ENCODE measurements around the gene SIRT5.

Gene SIRT5

GRCh38 chr6:13660893-13661292 lies 86.5 kb downstream of the SIRT5 start:
- DNase-seq (ENCODE audit: low read depth in 1 of 2, low spot score in 1 of 2), result no peak
- no peak for TF ChIP-seq GABPA (IDR thresholded peaks at IDR 0.05; ENCODE audit: low read depth)
- TF ChIP-seq REST (IDR thresholded peaks at IDR 0.05; ENCODE audit: insufficient replicate concordance, low read depth), result no peak
- TF ChIP-seq SPI1 (IDR thresholded peaks at IDR 0.05; ENCODE audit: borderline replicate concordance, low read depth), result no peak
- no peak for TF ChIP-seq POLR2AphosphoS5 (IDR thresholded peaks at IDR 0.05; ENCODE audit: low read depth)
- no peak for TF ChIP-seq CTCF (IDR thresholded peaks at IDR 0.05; ENCODE audit: insufficient read depth, low read length)
- Histone ChIP-seq H3K4me3 (replicated peaks; ENCODE audit: insufficient read depth, low read length) (no peak overlapping the region), H3K27me3 (ENCODE audit: insufficient read depth, poor library complexity, severe bottlenecking) (no peaks in the 10 kb centered on the region), H3K27ac (replicated peaks) (no peak overlapping the region)

- DNase-seq (ENCODE audit: low read depth in 1 of 2, low spot score in 1 of 2), result no peak
- Histone ChIP-seq H3K4me3 (replicated peaks; ENCODE audit: insufficient read depth, low read length) (no peak overlapping the region), H3K27me3 (ENCODE audit: insufficient read depth, poor library complexity, severe bottlenecking) (no peaks in the 10 kb centered on the region), H3K27ac (replicated peaks) (no peak overlapping the region)
- TF ChIP-seq REST (IDR thresholded peaks at IDR 0.05; ENCODE audit: insufficient replicate concordance, low read depth), result no peak
- TF ChIP-seq SPI1 (IDR thresholded peaks at IDR 0.05; ENCODE audit: borderline replicate concordance, low read depth), result no peak
- TF ChIP-seq GABPA (IDR thresholded peaks at IDR 0.05; ENCODE audit: low read depth), result no peak
- no peak for TF ChIP-seq CTCF (IDR thresholded peaks at IDR 0.05; ENCODE audit: insufficient read depth, low read length)
- no peak for TF ChIP-seq POLR2AphosphoS5 (IDR thresholded peaks at IDR 0.05; ENCODE audit: low read depth)
Observed at GRCh38 chr6:13661647-13662046, 87.2 kb downstream of the SIRT5 start.

- no peak overlapping the region for H3K27ac ChIP-seq (replicated peaks)
- H3K27me3 ChIP-seq (ENCODE audit: insufficient read depth, poor library complexity, severe bottlenecking), result no peaks in the 10 kb centered on the region
- TF ChIP-seq CTCF (IDR thresholded peaks at IDR 0.05; ENCODE audit: insufficient read depth, low read length), result no peak
- no peak for TF ChIP-seq SPI1 (IDR thresholded peaks at IDR 0.05; ENCODE audit: borderline replicate concordance, low read depth)
- no peak for TF ChIP-seq GABPA (IDR thresholded peaks at IDR 0.05; ENCODE audit: low read depth)
- no peak for TF ChIP-seq POLR2AphosphoS5 (IDR thresholded peaks at IDR 0.05; ENCODE audit: low read depth)
- TF ChIP-seq REST (IDR thresholded peaks at IDR 0.05; ENCODE audit: insufficient replicate concordance, low read depth), result no peak
- H3K4me3 ChIP-seq (replicated peaks; ENCODE audit: insufficient read depth, low read length), result no peak overlapping the region
- DNase-seq (ENCODE audit: low read depth in 1 of 2, low spot score in 1 of 2), result no peak
Observed at GRCh38 chr6:13662651-13663334, 88.4 kb downstream of the SIRT5 start.

All from HL-60 (cell line).